ENCODE measurements around the gene PRKD2. TPM values are rescaled to one million over a fixed set of nuclear protein-coding genes. Genes with fewer than 3 reads are reported as not detected.

Gene PRKD2
- total RNA-seq, 1 donor from 2014 or later = 58.9 TPM

DNA sequence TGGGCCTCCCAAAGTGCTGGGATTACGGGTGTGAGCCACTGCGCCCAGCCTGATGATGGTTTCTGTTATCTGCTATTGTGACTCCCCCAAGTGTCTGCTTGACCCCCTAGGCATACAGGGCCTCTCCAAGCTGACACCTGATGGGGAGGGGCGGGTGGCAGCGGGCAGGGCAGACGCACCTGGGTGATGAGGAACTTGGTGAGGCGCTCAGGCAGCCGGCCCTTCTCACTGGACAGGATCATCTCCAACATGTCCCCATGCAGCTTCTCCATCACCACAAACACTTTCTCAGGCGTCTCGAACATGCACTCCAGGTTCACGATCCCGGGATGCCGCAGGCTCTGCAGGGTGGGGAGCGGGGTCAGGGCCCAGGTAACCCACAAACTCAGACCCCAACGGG is 27.6 kb downstream of the PRKD2 start:
- Histone ChIP-seq H3K4me1 (no peaks in the 10 kb centered on the region), H3K36me3 (peaks cover 100% of the 10 kb centered on the region), H3K27me3 (no peaks in the 10 kb centered on the region), H3K9me3 (no peaks in the 10 kb centered on the region), H3K27ac (no peak overlapping the region), H3K4me3 (no peak overlapping the region)
- intact Hi-C loops (cut with DNase I) = no loop called here
- ATAC-seq (no peak), DNase-seq (no peak)
- TF ChIP-seq, protein P1, sequence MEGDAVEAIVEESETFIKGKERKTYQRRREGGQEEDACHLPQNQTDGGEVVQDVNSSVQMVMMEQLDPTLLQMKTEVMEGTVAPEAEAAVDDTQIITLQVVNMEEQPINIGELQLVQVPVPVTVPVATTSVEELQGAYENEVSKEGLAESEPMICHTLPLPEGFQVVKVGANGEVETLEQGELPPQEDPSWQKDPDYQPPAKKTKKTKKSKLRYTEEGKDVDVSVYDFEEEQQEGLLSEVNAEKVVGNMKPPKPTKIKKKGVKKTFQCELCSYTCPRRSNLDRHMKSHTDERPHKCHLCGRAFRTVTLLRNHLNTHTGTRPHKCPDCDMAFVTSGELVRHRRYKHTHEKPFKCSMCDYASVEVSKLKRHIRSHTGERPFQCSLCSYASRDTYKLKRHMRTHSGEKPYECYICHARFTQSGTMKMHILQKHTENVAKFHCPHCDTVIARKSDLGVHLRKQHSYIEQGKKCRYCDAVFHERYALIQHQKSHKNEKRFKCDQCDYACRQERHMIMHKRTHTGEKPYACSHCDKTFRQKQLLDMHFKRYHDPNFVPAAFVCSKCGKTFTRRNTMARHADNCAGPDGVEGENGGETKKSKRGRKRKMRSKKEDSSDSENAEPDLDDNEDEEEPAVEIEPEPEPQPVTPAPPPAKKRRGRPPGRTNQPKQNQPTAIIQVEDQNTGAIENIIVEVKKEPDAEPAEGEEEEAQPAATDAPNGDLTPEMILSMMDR (IDR thresholded peaks at IDR 0.05) = no peak

GRCh38 chr19:46687438-46688145 is 29.3 kb downstream of the PRKD2 start:
- no peak overlapping the region for H3K27ac ChIP-seq
- H3K9me3 ChIP-seq = no peaks in the 10 kb centered on the region
- H3K4me1 ChIP-seq = no peaks in the 10 kb centered on the region
- H3K27me3 ChIP-seq = no peaks in the 10 kb centered on the region
- no peak overlapping the region for H3K4me3 ChIP-seq
- DNase-seq (no peak), ATAC-seq (no peak)
- TF ChIP-seq, protein P1 (IDR thresholded peaks at IDR 0.05) = no peak
- intact Hi-C loops (cut with DNase I) = no loop called here
- peaks cover 100% of the 10 kb centered on the region for H3K36me3 ChIP-seq

DNA sequence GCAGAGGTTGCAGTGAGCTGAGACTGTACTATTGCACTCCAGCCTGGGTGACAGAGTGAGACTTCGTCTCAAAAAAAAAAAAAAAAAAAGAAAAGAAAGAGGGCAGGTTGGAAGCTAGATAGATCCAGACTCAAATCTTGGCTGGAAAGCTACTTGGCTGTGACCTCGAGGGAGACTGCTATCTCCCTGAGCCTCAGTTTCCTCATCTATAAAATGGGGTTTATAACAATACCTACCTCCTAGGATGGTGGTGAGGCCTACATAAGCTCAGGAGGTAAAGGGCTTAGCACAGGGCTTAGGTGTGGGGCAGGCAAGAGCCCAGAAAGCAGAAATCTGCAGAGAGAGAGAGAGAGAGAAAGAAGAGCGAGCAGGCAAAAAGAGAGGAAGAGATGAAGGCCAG is 31.7 kb downstream of the PRKD2 start:
- DNase-seq (no peak), ATAC-seq (no peak)
- Histone ChIP-seq H3K27ac (no peak overlapping the region), H3K4me1 (no peaks in the 10 kb centered on the region), H3K9me3 (no peaks in the 10 kb centered on the region), H3K4me3 (no peak overlapping the region), H3K27me3 (no peaks in the 10 kb centered on the region), H3K36me3 (peaks cover 99% of the 10 kb centered on the region)
- TF ChIP-seq, protein P1 (IDR thresholded peaks at IDR 0.05) = no peak
- intact Hi-C loops (cut with DNase I) = no loop called here

GRCh38 chr19:46678110-46678732 is 38.7 kb downstream of the PRKD2 start:
- Histone ChIP-seq H3K36me3 (peaks cover 97% of the 10 kb centered on the region), H3K4me1 (no peaks in the 10 kb centered on the region), H3K27ac (no peak overlapping the region), H3K9me3 (no peaks in the 10 kb centered on the region), H3K27me3 (no peaks in the 10 kb centered on the region), H3K4me3 (no peak overlapping the region)
- TF ChIP-seq, protein P1 (IDR thresholded peaks at IDR 0.05) = no peak
- intact Hi-C loops (cut with DNase I) = no loop called here
- DNase-seq (no peak), ATAC-seq (peak; percentile 70)

- Histone ChIP-seq H3K36me3 (peaks cover 69% of the 10 kb centered on the region), H3K27me3 (no peaks in the 10 kb centered on the region), H3K27ac (no peak overlapping the region), H3K4me1 (no peaks in the 10 kb centered on the region), H3K4me3 (no peak overlapping the region), H3K9me3 (no peaks in the 10 kb centered on the region)
- no peak for DNase-seq
- TF ChIP-seq, protein P1 (IDR thresholded peaks at IDR 0.05) = no peak
- intact Hi-C loops (cut with DNase I) = loop anchor here (5.0 kb wide), 1 partner anchor 67 kb away; no protein-coding TSS in a partner anchor
- ATAC-seq = peak; percentile 30
These were observed 42.3 kb downstream of the PRKD2 start for GRCh38 chr19:46674416-46675178.

Measured in upper lobe of right lung (tissue), 1 donor.